Fibroblast of skin of right quadriceps (primary cell): ENCODE data around the gene PPP1R8.
"Not testable (repeated sequence)": the region's sequence is repeated elsewhere in the genome, so short reads cannot be mapped to it uniquely, and the experiment has no call there.

ENCODE experiments used
- DNase-seq: peaks from one replicate; pipeline ENCODE4 v3.0.0-alpha.2; 2013

The PPP1R8 gene

DNA sequence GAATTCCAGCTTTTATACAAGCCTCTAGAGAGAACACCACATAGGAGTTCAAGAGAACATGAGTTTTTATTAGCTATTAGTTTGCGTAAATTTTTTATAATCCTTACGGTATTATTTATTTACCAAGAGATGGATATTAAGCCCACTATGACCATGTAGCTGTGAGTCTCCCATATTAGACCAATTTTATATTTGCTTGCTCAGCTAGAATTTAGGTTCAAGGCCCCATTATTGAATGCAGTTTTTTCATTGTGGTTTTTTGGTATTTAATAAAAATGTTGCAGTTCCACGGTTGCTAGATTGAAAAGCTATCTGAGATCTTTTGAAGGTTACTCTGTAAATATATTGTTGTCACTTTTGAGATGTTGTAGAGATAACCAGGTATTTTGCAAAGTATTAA, 2.9 kb downstream of the PPP1R8 start:
- no peak for DNase-seq

DNA sequence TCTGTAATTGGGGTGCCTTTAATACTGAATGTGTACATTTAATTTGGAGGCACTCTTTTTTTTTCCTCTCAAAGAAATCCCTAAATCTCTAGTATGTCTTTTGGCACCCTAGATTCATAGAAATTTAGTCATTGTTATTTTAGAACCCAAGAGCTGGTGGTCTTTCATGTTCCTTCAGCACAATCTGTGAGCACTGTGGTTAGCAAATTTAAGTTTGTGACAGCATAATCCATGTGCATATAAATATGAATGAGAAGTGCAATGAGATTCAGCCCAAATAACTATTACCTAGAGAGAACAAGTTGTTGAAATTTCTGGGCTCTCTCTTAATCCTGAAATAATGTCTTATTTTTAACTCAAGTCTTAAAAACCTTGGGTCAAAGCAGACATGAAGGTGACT, 4.5 kb downstream of the PPP1R8 start:
- DNase-seq, result no peak

DNA sequence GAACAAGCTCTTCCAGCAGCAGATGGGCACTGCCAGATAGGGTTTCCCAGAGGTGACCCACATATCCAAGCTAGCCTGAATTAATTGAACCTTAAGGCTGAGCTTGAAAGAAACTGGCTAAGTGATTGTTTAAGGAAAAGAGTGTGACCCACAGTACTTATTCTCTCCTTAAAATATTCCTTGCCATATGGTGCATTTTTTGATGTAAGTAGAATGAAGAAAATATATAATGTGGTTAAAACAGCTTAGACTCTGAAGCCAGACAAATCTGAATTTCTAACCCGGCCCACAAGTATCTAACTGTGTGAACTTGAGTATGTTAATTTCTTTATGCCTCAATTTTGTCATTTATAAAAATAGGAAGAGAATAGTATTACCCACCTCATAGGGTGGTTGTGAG, 4.9 kb downstream of the PPP1R8 start:
- no peak for DNase-seq

DNA sequence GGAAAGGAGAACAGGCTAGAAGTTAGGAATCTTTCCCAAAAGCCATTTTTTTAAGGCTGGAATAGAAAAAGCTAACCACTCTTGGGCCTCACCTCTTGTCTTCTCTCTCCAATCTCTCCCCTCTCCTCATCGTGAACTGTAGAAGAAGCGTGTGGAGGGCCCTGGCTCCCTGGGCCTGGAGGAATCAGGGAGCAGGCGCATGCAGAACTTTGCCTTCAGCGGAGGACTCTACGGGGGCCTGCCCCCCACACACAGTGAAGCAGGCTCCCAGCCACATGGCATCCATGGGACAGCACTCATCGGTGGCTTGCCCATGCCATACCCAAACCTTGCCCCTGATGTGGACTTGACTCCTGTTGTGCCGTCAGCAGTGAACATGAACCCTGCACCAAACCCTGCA, 19.4 kb downstream of the PPP1R8 start:
- no peak for DNase-seq

DNA sequence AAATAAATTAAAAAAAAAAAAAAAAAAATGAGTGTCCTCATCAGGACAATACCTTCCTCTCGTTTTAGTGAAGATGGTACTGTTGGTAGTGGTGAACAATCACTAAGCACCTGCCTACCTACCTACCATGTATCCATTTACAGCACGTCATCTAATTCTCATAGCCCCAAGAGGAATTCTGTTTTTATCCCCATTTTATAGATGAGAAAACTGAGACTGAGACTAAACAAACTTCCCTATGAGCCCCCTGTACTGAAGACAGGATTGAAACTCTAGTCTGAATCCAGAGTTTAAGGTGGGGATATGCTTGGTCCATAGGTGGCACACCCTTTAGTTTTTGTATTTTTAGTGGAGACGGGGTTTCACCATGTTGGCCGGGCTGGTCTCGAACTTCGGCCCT, 24.5 kb downstream of the PPP1R8 start:
- DNase-seq, result no peak

DNA sequence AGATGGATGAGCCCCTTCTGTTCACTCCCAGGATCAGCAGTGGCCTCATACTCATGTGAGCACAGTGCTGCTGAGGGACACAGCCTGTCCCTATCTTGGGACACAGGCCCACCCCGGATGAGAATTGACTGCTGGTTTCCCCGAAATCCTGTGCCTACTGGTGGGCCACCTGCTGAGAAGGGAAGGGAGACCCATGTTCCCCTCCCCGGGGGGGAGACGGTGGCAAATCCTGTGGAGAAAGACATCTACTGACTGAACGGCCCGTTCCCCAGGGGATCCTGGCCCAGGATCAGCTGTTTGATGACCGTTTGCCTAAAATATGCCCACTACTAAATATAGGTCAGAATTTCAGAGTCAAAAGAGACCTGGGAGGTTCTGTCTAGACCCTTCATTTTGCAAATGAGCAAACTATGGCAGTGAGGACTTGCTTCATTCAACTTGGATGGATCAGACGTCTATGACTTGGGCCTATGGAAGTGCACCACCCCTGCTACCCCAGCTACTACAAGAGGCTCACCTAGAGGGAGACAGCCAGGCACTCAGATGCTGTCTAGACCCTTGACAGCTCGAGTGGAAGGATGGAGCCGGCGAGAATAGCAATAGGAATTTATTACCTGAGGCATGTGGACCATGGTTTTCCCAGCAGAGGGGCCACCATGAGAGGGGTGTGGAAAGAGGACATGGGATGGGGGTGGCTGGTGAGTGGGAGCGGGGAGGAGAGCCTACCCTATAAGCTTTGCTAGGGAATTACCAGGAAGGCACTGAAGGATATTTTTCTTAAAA, 26.2 kb downstream of the PPP1R8 start:
- DNase-seq, result no peak

DNA sequence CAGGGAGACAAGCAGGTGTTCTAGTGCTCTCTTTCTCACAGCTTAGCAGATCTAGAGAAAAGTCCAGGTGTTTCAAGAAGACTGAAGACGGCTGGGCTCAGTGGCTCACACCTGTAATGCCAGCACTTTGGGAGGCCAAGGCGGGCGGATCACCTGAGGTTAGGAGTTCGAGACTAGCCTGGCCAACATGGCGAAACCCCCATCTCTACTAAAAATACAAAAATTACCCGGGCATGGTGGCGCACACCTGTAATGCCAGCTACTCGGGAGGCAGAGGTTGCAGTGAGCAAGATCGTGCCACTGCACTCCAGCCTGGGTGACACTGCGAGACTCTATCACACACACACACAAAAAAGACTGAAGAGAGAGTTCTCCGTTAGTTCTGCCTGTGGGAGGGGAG, 27.0 kb downstream of the PPP1R8 start:
- DNase-seq, result not testable (repeated sequence)

DNA sequence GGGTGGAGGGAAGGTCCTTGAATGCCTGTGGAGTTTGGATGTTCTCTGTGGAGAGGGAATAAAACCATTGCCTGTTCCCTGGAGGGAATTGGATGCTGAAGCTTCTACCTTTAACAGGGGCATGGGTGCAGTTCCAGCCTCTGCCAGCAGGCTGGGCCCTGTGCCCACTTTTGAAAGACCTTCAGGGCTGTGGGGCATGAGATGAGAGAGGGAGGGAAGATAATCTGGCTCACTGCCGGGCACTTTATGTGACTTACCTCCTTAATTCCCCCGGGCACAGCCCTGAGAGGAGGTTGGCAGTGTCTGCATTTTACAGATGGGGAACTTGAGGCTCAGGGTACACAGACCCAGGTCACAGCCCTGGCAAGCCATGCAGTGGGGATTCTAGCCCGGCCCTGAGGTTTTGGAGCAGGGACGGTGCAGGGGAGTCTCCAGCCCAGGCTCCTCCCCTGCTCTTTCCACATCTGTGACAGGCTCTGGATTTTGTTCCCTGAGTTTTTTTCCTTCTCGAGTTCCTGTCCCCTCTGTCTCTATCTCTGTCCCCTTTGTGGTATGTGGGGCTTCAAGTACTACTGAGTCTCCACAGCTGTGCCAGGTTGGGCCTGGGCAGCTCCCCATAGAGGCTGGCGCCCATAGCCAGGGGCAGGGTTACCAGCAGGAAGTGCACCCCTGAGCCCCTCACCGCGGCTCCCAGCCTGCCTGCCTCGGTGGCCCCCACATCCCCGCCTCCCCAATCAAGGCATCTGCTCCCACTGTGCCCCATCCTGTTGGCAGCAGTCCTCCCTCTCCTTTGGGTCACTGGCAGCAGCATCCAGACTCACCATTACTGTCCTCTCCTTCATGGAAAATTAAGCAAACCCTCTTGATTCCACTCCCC, 27.7 kb downstream of the PPP1R8 start:
- peak; percentile 80 for DNase-seq

DNA sequence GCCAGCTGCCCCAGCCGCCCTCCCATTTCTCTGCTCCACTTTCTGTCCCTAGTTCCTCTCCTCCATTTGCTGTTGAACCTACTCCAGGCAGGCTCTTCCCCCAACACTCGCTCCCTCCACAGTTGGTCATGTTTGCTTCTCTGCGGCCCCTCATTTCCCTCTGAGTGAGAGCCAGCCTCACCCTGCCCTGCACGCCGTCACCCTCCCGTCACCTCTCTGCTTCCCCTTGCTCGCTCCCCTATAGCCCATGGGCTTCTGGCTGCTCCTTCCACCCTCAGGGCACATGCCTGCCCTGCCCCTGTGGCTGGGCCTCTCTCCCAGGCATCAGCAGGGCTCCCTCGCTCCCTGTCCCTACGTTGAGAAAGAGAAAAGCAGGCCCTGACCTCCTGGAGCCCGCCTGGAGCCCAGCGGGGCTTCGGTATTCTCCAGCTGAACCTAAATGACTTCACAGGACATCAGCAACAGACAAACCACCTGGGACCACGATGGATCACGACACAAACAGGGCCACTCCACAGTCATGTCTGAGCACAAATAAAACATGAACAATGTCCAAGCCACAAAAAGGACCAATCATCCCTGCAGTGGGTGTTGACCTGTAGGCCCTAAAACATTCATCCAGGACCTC, 28.5 kb downstream of the PPP1R8 start:
- no peak for DNase-seq

DNA sequence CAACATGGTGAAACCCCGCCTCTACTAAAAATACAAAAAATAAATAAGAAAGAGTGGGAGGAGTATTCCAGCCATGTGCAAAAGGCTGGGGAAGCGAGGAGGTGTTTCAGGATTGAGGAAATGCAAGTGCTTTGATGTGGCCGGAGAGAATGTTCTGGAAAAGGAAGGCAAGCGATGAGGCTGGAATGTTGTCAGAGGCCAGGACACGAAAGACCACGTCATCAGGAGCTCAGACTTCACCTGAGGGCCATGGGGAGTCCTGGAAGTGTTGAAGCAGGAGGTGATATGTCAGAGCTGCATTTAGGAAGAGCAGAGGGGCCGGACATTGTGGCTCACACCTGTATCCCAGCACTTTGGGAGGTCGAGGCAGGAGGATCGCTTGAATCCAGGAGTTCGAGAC, 30.9 kb downstream of the PPP1R8 start:
- no peak for DNase-seq

DNA sequence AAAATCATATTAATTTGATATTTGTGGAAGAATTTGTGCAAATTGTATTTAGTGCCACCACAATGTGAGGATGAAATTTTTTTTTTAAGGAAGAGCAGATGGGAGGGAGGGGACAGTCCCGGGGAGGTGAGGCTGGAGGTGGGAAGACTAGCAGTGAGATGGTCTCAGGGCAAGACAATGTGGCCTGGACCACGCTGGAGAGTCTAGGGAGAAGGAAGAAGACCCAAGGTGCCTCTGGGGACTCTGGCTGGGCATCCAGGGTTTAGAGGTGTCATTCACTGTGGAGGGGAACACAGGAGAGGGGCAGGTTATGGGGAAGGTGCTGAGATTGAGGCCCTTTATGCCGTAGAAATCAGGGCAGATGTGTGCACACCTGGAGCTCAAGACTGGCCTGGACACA, 31.4 kb downstream of the PPP1R8 start:
- DNase-seq, result no peak

DNA sequence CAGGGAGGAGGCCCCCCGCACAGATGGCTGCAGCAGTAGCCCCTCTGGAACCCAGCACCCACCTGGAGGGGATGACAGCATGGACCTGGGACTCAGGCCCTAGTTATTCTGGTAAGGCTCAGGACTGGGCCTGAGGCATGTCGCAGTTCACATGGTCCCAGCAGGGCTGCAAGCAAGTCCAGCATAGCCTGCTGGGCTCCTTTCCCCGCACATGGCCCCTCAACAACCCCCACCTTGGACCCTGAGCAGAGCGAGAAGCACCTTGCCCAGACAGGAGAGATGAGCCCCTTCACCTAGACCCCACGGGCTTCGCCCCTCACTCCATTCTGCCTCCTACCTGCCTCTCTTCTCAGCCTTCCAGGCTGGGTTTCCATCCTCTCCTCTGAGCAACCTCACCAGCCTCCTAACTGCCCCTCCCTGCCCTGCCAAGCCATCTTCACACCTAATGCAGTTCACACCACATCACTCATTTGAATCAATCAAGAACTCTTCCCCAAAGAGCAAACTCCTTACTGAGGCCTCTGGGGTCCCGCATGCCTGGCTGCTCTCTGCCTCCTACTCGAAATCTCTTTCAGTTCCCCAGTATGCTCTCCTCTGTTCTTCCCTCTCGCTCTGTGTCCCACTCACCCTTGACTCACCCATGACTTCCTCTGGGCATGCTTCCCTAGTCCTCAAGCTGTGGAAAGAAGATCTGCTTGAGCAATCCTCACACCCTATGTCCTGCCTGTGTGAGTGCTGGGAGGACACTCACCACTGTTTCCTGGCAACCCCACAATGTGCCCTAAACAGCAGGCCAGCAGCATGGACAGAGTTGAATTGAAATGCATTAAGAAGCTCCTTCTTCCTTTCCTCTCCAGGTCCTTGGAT, 32.3 kb downstream of the PPP1R8 start:
- DNase-seq, result peak; percentile 93

DNA sequence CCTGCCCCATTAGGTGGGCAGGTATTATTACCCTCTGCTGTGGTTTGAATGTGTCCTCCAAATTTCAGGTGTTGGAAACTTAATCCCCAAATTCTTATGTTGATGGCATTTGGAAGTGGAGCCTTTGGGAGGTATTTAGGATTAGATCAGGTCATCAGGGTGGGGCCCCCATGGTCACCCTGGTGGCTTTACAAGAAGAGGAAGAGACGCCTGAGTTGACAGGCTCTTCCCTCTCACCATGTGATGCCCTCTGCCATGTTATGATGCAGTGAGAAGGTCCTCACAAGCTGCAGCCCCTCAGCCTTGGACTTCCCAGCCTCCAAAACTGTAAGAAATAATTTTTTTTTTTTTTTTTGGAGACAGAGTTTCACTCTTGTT, 32.9 kb downstream of the PPP1R8 start:
- DNase-seq, result no peak

DNA sequence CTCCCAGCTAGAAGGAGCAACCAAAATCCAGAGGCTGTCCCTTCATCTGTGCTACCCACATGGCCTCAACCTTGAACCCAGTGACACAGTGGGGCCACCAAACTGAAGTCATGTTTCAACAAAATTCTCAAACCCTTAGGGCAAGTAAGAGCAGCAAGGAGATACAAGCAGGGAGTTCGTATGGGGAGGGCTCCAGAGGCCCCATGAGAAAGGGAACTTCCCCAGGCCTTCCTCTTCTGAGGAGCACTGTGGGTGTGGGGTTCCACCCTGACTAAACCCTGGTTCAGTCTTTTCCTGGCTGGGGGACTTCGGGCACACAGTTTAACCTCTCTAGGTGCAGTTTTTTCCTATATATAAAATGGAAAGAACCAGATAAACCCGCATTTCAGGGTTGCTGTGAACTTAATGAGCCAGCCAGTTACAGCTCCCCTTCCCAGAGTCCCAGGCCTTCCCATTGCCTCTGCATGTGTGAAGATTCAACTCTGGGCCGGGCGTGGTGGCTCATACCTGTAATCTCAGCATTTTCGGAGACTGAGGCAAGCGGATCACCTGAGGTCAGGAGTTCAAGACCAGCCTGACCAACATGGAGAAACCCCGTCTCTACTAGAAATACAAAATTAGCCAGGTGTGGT, 33.8 kb downstream of the PPP1R8 start:
- no peak for DNase-seq

DNA sequence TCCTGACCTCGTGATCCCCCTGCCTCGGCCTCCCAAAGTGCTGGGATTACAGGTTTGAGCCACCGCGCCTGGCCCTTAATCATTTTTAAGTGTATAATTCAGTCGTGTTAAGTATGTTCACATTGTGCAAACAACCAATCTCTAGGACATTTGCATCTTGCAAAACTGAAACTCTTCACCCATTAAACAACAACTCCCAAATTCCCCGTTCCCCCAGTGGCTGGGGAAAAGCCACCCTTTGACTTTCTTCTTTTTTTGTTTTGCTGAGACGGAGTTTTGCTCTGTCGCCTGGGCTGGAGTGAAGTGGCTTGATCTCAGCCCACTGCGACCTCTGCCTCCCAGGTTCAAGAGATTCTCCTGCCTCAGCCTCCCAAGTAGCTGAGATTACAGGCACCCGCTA, 35.2 kb downstream of the PPP1R8 start:
- DNase-seq, result no peak

DNA sequence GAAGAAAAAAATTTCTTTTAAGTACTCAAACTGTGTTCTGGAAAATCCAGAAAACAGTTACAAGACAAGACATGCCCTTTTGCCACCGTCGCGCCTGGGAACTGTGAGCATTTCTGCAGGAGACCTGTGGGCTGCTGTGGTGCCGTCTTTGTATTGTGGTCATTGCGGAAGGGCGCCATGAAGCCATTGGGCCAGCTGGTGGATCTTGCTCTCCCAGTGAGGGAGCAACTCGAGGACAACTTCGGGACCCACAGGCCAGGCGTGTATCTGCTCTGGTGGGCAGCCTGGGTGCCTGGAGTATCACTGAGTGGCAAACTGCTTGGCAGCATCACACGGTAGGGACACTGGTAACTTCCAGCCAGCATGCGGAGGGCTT, 38.0 kb downstream of the PPP1R8 start:
- no peak for DNase-seq

DNA sequence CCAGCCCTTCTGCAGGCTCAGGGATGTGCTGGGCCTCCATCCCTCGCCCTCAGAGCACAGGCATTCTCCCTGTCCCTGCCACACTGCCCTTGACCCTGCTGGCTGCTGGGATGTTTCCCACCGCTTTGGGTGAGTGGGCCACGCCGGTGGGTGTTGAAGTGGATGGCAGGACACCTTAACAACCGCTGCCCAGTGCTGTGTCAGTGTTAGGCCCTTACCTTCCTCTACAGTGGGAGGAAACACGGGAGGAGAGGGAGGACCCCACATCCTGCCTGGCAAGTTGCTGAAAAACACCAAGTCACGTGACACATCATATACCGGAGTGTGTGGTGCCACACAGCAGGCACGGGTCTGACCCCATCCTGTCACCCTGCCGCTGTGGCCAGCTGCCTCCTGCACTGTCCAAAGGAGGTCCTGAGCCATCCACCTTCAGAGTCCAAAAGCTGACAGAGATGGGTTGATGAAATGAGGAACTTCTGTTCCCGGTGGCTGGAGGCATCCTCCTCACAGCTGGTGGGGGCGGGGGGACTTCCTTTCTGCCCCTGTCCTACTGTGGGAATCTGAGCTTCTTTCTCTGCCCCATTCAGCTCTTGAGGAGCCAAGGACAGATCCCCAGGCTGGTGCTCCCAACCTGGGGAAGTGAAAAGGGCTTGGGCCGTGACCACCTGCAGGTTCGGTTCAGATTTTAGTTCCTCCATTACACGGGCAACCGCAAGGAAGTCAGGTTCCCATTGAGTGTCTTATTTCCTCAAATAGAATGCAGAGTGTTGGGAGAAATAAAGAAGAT, 38.5 kb downstream of the PPP1R8 start:
- no peak for DNase-seq

DNA sequence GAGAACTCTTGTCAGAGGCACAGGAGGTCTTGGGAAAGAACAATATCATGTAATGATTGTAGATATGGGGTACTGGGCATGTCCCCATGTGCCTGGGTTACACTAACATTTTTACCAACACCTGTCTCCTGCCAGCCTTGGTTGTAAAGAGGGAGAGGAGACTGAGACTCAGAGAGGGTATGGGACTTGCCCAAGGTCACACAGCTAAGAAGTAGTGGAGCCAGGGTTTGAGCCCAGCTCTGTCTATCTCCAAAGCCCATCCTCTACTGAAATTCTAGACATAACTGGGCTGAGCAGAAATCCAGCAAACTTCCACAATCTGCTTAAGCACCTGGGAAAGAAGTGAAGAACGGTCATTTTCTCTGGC, 39.1 kb downstream of the PPP1R8 start:
- no peak for DNase-seq

DNA sequence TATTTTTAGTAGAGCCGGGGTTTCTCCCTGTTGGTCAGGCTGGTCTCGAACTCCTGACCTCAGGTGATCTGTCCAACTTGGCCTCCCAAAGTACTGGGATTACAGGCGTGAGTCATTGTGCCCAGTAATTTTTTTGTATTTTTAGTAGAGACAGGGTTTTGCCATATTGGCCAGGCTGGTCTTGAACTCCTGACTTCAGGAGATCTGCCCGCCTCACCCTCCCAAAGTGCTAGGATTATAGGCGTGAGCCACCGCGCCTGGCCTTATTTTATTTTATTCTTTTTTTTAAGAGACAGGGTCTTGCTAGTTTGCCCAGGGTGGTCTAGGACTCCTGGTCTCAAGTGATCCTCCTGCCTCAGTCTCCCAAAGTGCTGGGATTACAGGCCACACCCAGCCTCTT, 40.5 kb downstream of the PPP1R8 start:
- not testable (repeated sequence) for DNase-seq

DNA sequence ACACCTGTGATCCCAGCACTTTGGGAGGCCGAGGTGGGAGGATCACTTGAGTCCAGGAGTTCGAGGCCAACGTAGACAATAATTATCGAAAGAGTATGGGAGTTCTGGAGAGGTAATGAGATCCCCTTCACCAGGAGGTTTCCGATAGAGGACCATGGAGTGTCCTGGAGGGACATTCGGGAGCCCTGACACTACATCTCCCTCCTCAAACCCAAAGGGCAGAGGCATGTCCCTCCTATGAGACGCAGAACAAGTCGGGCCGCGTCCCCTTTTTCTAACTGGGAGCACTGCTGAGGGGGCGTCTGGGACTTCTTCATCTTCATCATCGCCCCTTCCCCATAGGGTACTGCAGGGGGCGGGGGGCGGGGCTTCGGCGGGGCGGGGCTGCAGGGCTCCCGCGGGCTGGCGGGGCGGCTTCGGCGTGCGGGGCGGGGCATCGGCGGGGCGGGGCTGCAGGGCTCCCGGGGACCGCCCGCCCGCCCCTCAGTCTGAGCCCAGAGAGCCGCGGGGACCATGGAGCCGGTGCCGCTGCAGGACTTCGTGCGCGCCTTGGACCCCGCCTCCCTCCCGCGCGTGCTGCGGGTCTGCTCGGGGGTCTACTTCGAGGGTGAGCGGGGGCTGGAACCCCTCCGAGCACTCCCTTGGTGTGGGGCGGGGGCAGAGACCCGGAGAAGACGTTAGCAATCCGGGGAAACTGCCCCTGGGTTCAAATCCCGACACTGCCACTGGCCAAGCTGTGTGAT, 41.6 kb downstream of the PPP1R8 start, which contains the start of gene THEMIS2:
THEMIS2 (plus strand) TSS at position 486 of the 743 bp plus-strand sequence; CDS start at position 514, 28 bp downstream.
- peak; percentile 36 for DNase-seq
